Astrocyte (in vitro differentiated cells and primary cell): ENCODE data around the gene MON2.

Experiments used
- EZH2 ChIP-seq: IDR thresholded peaks from 2 replicates; pipeline ENCODE4 v1.6.1; 2012; ENCODE audit warnings: mild to moderate bottlenecking, low read length, inconsistent platforms; ENCODE audit not compliant: insufficient read depth
- TF ChIP-seq, protein P1 (sequence below): IDR thresholded peaks from 2 replicates; pipeline ENCODE4 v1.5.1; 2011; ENCODE audit warnings: low read depth, mild to moderate bottlenecking, inconsistent platforms, low read length, moderate library complexity; ENCODE audit not compliant: insufficient read depth

DNA sequence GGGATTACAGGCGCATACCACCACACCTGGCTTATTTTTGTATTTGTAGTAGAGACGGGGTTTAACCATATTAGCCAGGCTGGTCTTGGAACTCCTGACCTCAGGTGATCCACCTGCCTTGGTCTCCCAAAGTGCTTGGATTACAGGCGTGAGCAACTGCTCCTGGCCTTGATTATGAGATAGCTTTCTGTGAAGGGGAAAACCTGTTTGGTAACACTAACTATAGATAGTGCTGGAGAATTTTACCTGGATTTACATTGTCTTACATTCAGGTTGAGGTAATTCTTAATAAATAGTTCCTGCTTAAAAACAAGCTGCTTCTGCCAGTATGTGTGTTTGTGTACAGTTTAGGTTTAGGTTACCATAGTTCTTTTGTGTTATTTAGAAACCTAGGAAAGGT lies 77.1 kb downstream of the MON2 start:
- TF ChIP-seq, protein P1, sequence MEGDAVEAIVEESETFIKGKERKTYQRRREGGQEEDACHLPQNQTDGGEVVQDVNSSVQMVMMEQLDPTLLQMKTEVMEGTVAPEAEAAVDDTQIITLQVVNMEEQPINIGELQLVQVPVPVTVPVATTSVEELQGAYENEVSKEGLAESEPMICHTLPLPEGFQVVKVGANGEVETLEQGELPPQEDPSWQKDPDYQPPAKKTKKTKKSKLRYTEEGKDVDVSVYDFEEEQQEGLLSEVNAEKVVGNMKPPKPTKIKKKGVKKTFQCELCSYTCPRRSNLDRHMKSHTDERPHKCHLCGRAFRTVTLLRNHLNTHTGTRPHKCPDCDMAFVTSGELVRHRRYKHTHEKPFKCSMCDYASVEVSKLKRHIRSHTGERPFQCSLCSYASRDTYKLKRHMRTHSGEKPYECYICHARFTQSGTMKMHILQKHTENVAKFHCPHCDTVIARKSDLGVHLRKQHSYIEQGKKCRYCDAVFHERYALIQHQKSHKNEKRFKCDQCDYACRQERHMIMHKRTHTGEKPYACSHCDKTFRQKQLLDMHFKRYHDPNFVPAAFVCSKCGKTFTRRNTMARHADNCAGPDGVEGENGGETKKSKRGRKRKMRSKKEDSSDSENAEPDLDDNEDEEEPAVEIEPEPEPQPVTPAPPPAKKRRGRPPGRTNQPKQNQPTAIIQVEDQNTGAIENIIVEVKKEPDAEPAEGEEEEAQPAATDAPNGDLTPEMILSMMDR, result no peak
- no peak for TF ChIP-seq EZH2
